PFSK-1 (cell line): ENCODE data around the gene OLIG1.

Experiments used
- FOXP2 ChIP-seq: optimal IDR thresholded peaks from 2 replicates; pipeline ENCODE3; 2011; ENCODE audit warnings: borderline replicate concordance, control low read depth, inconsistent platforms; ENCODE audit not compliant: insufficient read depth; ENCODE audit errors: extremely low read length, extremely low read depth
- POLR2AphosphoS5 ChIP-seq: IDR thresholded peaks from 2 replicates; pipeline ENCODE4 v1.6.1; 2012; ENCODE audit warnings: low read depth, mild to moderate bottlenecking, control low read depth, low read length, moderate library complexity
- REST ChIP-seq, 2 experiments: IDR thresholded peaks; 2 replicates each; pipeline versions ENCODE4 v1.6.1 to v1.8.0; 2011 to 2012; ENCODE audit warnings: low read depth in 2 of 2, low read length in 2 of 2, control low read depth in 1 of 2, inconsistent platforms in 1 of 2, mild to moderate bottlenecking in 1 of 2, moderate library complexity in 1 of 2; ENCODE audit not compliant: insufficient read depth in 1 of 2
- SIN3A ChIP-seq: IDR thresholded peaks from 2 replicates; pipeline ENCODE4 v1.6.1; 2012; ENCODE audit warnings: mild to moderate bottlenecking, low read length, moderate library complexity, borderline replicate concordance; ENCODE audit not compliant: insufficient read depth
- TAF1 ChIP-seq: IDR thresholded peaks from 2 replicates; pipeline ENCODE4 v1.6.1; 2012; ENCODE audit warnings: low read length, control low read depth, borderline replicate concordance; ENCODE audit not compliant: insufficient read depth

DNA sequence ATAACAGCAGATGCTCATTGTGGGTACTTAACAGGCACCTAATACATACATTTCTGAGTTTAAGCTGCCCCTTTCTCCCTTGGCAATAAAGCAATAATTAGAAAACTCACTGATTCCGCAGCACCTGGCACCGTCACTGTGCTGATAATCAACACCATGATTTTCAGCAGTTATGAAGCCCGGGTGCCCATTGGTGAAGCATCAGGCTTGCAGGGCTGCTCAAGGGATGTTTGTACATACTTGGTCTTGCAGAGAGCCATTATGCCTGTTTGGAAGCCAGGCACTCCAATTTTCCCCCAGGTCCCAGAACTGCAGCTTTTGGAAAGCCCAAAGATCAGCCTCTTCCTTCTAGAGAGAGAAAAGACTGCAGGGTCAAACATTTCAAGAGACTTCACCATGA is 44.3 kb downstream of the OLIG1 start:
- no peak for TF ChIP-seq POLR2AphosphoS5
- TF ChIP-seq SIN3A = no peak
- TF ChIP-seq TAF1 = no peak
- TF ChIP-seq REST (IDR thresholded peaks at IDR 0.05; ENCODE audit: insufficient read depth in 1 of 2, low read depth in 2 of 2, low read length in 2 of 2) = no peak
- TF ChIP-seq FOXP2 = no peak
